Mesendoderm (in vitro differentiated cells): Measurements from ENCODE around the gene PGM3.

ENCODE experiments used
- DNase-seq: peaks from one replicate; pipeline ENCODE4 v3.0.0; 2013
- H2AK5ac ChIP-seq: 2 replicates; pipeline ENCODE4 v1.6.1; 2013; ENCODE audit warnings: low read length, inconsistent platforms
- H2BK120ac ChIP-seq: 2 replicates; pipeline ENCODE4 v1.6.1; 2013; ENCODE audit warnings: low read depth, mild to moderate bottlenecking, low read length, moderate library complexity, mixed read lengths
- H2BK15ac ChIP-seq: replicated peaks from 2 replicates; pipeline ENCODE4 v1.6.1; 2013; ENCODE audit warnings: low read depth, mild to moderate bottlenecking, moderate library complexity
- H2BK5ac ChIP-seq: 2 replicates; pipeline ENCODE4 v1.6.1; 2013; ENCODE audit warnings: low read length, inconsistent platforms
- H3K18ac ChIP-seq: 2 replicates; pipeline ENCODE4 v1.6.1; 2013; ENCODE audit warnings: mild to moderate bottlenecking, low read length, mixed read lengths
- H3K23ac ChIP-seq: one replicate; pipeline ENCODE4 v1.6.1; 2013; ENCODE audit warnings: low read length
- H3K27ac ChIP-seq: 2 replicates; pipeline ENCODE4 v1.5.1; 2013; ENCODE audit warnings: low read depth, mild to moderate bottlenecking, inconsistent platforms, low read length, moderate library complexity
- H3K27me3 ChIP-seq: 2 replicates; pipeline ENCODE4 v1.6.1; 2013; ENCODE audit warnings: low read length, control low read depth, mild to moderate bottlenecking, inconsistent platforms; ENCODE audit not compliant: insufficient read depth, poor library complexity
- H3K36me3 ChIP-seq: 2 replicates; pipeline ENCODE4 v1.6.1; 2013; ENCODE audit warnings: low read length, inconsistent platforms; ENCODE audit not compliant: control insufficient read depth, insufficient read depth
- H3K4ac ChIP-seq: one replicate; pipeline ENCODE4 v1.6.1; 2013; ENCODE audit warnings: low read depth, mild to moderate bottlenecking, low read length, moderate library complexity
- H3K4me1 ChIP-seq: 2 replicates; pipeline ENCODE4 v1.6.1; 2013; ENCODE audit warnings: low read depth, low read length, inconsistent platforms; ENCODE audit not compliant: control insufficient read depth
- H3K4me2 ChIP-seq: 2 replicates; pipeline ENCODE4 v1.6.1; 2013; ENCODE audit warnings: low read length
- H3K4me3 ChIP-seq: 2 replicates; pipeline ENCODE4 v1.5.1; 2013; ENCODE audit warnings: mild to moderate bottlenecking, low read length
- H3K56ac ChIP-seq: one replicate; pipeline ENCODE4 v1.6.1; 2013; ENCODE audit warnings: low read length
- H3K79me1 ChIP-seq: 2 replicates; pipeline ENCODE4 v1.6.1; 2013; ENCODE audit warnings: low read length, inconsistent platforms
- H3K79me2 ChIP-seq: 2 replicates; pipeline ENCODE4 v1.6.1; 2013; ENCODE audit warnings: mild to moderate bottlenecking, low read length; ENCODE audit not compliant: control insufficient read depth, insufficient read depth
- H3K9ac ChIP-seq: 2 replicates; pipeline ENCODE4 v1.6.1; 2013; ENCODE audit warnings: low read length, inconsistent platforms
- H4K5ac ChIP-seq: one replicate; pipeline ENCODE4 v1.6.1; 2013; ENCODE audit warnings: low read length
- H4K8ac ChIP-seq: one replicate; pipeline ENCODE4 v1.6.1; 2013; ENCODE audit warnings: low read depth, mild to moderate bottlenecking, control low read depth, low read length, moderate library complexity
- WGBS: extraction: QIAGEN DNeasy Blood & Tissue Kit; methylation state at CpG from one replicate; pipeline ENCODE4 v1.1.7; 2013; ENCODE audit warnings: low lambda C conversion rate, missing lambda C conversion rate; ENCODE audit not compliant: insufficient coverage; ENCODE audit errors: extremely low coverage; 5-methylcytosine and 5-hydroxymethylcytosine counted together

Gene PGM3

GRCh38 chr6:83220121-83220520, 27.1 kb upstream of the PGM3 start:
- no peaks in the 10 kb centered on the region for H3K27me3 ChIP-seq
- H3K79me1 ChIP-seq = no peaks in the 10 kb centered on the region
- H3K23ac ChIP-seq = no peak overlapping the region
- no peak overlapping the region for H3K27ac ChIP-seq
- H3K4me3 ChIP-seq = no peak overlapping the region
- H3K4me1 ChIP-seq = no peaks in the 10 kb centered on the region
- H2BK5ac ChIP-seq = no peak overlapping the region
- H4K5ac ChIP-seq = no peak overlapping the region
- peak; percentile 92 for DNase-seq
- no peak overlapping the region for H2BK120ac ChIP-seq
- H3K56ac ChIP-seq = no peak overlapping the region
- H2AK5ac ChIP-seq = no peak overlapping the region
- no peak overlapping the region for H3K9ac ChIP-seq
- H4K8ac ChIP-seq = no peak overlapping the region
- no peaks in the 10 kb centered on the region for H3K36me3 ChIP-seq
- no peak overlapping the region for H3K4me2 ChIP-seq
- no peak overlapping the region for H3K18ac ChIP-seq
- no peak overlapping the region for H3K4ac ChIP-seq
- H2BK15ac ChIP-seq = no peak overlapping the region
- no peaks in the 10 kb centered on the region for H3K79me2 ChIP-seq

GRCh38 chr6:83218646-83219045, 25.6 kb upstream of the PGM3 start:
- no CpG with 5 or more reads among the region's 3 CpGs for WGBS
- no peaks in the 10 kb centered on the region for H3K36me3 ChIP-seq

GRCh38 chr6:83216806-83217205, 23.7 kb upstream of the PGM3 start:
- H3K23ac ChIP-seq = no peak overlapping the region

More at GRCh38 chr6:83218646-83219045, 25.6 kb upstream of the PGM3 start:
- H3K4me2 ChIP-seq = no peak overlapping the region
- no peak overlapping the region for H2BK15ac ChIP-seq
- no peak overlapping the region for H3K27ac ChIP-seq
- no peaks in the 10 kb centered on the region for H3K79me2 ChIP-seq
- no peak overlapping the region for H3K56ac ChIP-seq
- no peak overlapping the region for H3K18ac ChIP-seq
- H3K23ac ChIP-seq = no peak overlapping the region
- H3K4ac ChIP-seq = no peak overlapping the region
- no peaks in the 10 kb centered on the region for H3K4me1 ChIP-seq
- no peak overlapping the region for H3K9ac ChIP-seq
- no peak overlapping the region for H4K8ac ChIP-seq
- H3K4me3 ChIP-seq = no peak overlapping the region
- DNase-seq = no peak
- H2BK120ac ChIP-seq = no peak overlapping the region
- H2BK5ac ChIP-seq = no peak overlapping the region
- no peak overlapping the region for H4K5ac ChIP-seq
- no peaks in the 10 kb centered on the region for H3K27me3 ChIP-seq
- no peak overlapping the region for H2AK5ac ChIP-seq
- H3K79me1 ChIP-seq = no peaks in the 10 kb centered on the region

GRCh38 chr6:83215131-83216047, 22.3 kb upstream of the PGM3 start:
- no peak overlapping the region for H2BK5ac ChIP-seq
- H3K18ac ChIP-seq = no peak overlapping the region
- no peak overlapping the region for H2BK120ac ChIP-seq
- H3K36me3 ChIP-seq = no peaks in the 10 kb centered on the region
- H2AK5ac ChIP-seq = no peak overlapping the region
- no peak overlapping the region for H3K56ac ChIP-seq
- H3K4me3 ChIP-seq = no peak overlapping the region
- no peak overlapping the region for H3K23ac ChIP-seq
- WGBS = no CpG with 5 or more reads among the region's 7 CpGs
- no peaks in the 10 kb centered on the region for H3K79me2 ChIP-seq
- DNase-seq = peak; percentile 77
- no peaks in the 10 kb centered on the region for H3K79me1 ChIP-seq
- H3K9ac ChIP-seq = no peak overlapping the region
- H3K27ac ChIP-seq = no peak overlapping the region
- no peak overlapping the region for H4K5ac ChIP-seq
- H3K27me3 ChIP-seq = no peaks in the 10 kb centered on the region
- no peak overlapping the region for H3K4me2 ChIP-seq
- H2BK15ac ChIP-seq = no peak overlapping the region
- no peaks in the 10 kb centered on the region for H3K4me1 ChIP-seq
- no peak overlapping the region for H4K8ac ChIP-seq
- H3K4ac ChIP-seq = peak overlapping the region; percentile 36

More at GRCh38 chr6:83216806-83217205, 23.7 kb upstream of the PGM3 start:
- no peak overlapping the region for H3K4me2 ChIP-seq
- no peaks in the 10 kb centered on the region for H3K79me2 ChIP-seq
- H3K4me1 ChIP-seq = no peaks in the 10 kb centered on the region
- no peak overlapping the region for H3K4me3 ChIP-seq
- H3K36me3 ChIP-seq = no peaks in the 10 kb centered on the region
- no peak overlapping the region for H3K56ac ChIP-seq
- H3K18ac ChIP-seq = no peak overlapping the region
- H3K9ac ChIP-seq = no peak overlapping the region
- H3K27me3 ChIP-seq = no peaks in the 10 kb centered on the region
- no peak overlapping the region for H2BK15ac ChIP-seq
- no peak overlapping the region for H4K8ac ChIP-seq
- H2BK5ac ChIP-seq = no peak overlapping the region
- H2AK5ac ChIP-seq = no peak overlapping the region
- H2BK120ac ChIP-seq = no peak overlapping the region
- no peak overlapping the region for H3K27ac ChIP-seq
- no peak for DNase-seq
- H3K79me1 ChIP-seq = no peaks in the 10 kb centered on the region
- no peak overlapping the region for H3K4ac ChIP-seq
- no peak overlapping the region for H4K5ac ChIP-seq

- H3K27me3 ChIP-seq = no peaks in the 10 kb centered on the region
- no peak overlapping the region for H3K56ac ChIP-seq
- H3K4ac ChIP-seq = no peak overlapping the region
- no peaks in the 10 kb centered on the region for H3K79me2 ChIP-seq
- no peak overlapping the region for H4K5ac ChIP-seq
- H3K79me1 ChIP-seq = no peaks in the 10 kb centered on the region
- H3K27ac ChIP-seq = no peak overlapping the region
- no peak overlapping the region for H3K4me2 ChIP-seq
- H3K9ac ChIP-seq = no peak overlapping the region
- no peak overlapping the region for H2AK5ac ChIP-seq
- no peak overlapping the region for H3K18ac ChIP-seq
- no peaks in the 10 kb centered on the region for H3K4me1 ChIP-seq
- no peak overlapping the region for H2BK15ac ChIP-seq
- H2BK5ac ChIP-seq = no peak overlapping the region
- no peak for DNase-seq
- no peak overlapping the region for H4K8ac ChIP-seq
- H3K4me3 ChIP-seq = no peak overlapping the region
- H3K23ac ChIP-seq = no peak overlapping the region
- no CpG with 5 or more reads among the region's 4 CpGs for WGBS
- no peaks in the 10 kb centered on the region for H3K36me3 ChIP-seq
- H2BK120ac ChIP-seq = no peak overlapping the region
Observed at GRCh38 chr6:83202031-83202430, 9.0 kb upstream of the PGM3 start.

GRCh38 chr6:83199863-83200225, 6.8 kb upstream of the PGM3 start:
- H3K4me3 ChIP-seq = no peak overlapping the region
- no peaks in the 10 kb centered on the region for H3K79me2 ChIP-seq
- no peak overlapping the region for H3K9ac ChIP-seq
- no peak overlapping the region for H3K18ac ChIP-seq
- no peaks in the 10 kb centered on the region for H3K27me3 ChIP-seq
- no peak overlapping the region for H2BK5ac ChIP-seq
- no peak overlapping the region for H3K4me2 ChIP-seq
- no CpG with 5 or more reads among the region's 2 CpGs for WGBS
- H4K5ac ChIP-seq = no peak overlapping the region
- H3K79me1 ChIP-seq = no peaks in the 10 kb centered on the region
- no peak overlapping the region for H3K4ac ChIP-seq
- no peak overlapping the region for H3K23ac ChIP-seq
- no peak overlapping the region for H2AK5ac ChIP-seq
- no peak overlapping the region for H2BK120ac ChIP-seq
- no peak overlapping the region for H2BK15ac ChIP-seq
- no peak overlapping the region for H4K8ac ChIP-seq
- no peak overlapping the region for H3K56ac ChIP-seq
- H3K27ac ChIP-seq = no peak overlapping the region
- H3K36me3 ChIP-seq = no peaks in the 10 kb centered on the region
- no peak for DNase-seq
- no peaks in the 10 kb centered on the region for H3K4me1 ChIP-seq
